OCI-LY7 (cell line): ENCODE results near the gene SCD. TPM values are rescaled to one million over a fixed set of nuclear protein-coding genes. Genes with fewer than 3 reads are reported as not detected.

ENCODE experiments used
- BruUV-seq: library from RNA; stranded (reverse); fragments of 400-500 nt; replicated peaks from 2 replicates; lab custom pipeline; 2021; lab: Mats Ljungman, UMichigan
- CTCF ChIA-PET: fragments of 300-600 bp; sonication (Branson Sonifier 250); formaldehyde crosslinking; loops from one replicate; lab custom pipeline; 2022; ENCODE audit warnings: antibody characterized with exemption; ENCODE audit not compliant: unreplicated experiment; lab: Charles Lee
- POLR2A ChIA-PET: fragments of 300-600 bp; sonication (Branson Sonifier 250); formaldehyde crosslinking; loops from one replicate; lab custom pipeline; 2022; ENCODE audit warnings: antibody characterized with exemption; lab: Charles Lee
- DNase-seq: peaks from one replicate; pipeline ENCODE4 v3.0.0-alpha.2; 2015; ENCODE audit warnings: low spot score
- H2AFZ ChIP-seq: fragments of 200-600 bp; sonication (generic), shearing (Covaris generic); 2 replicates; pipeline ENCODE4 v1.6.1; 2014; ENCODE audit warnings: mild to moderate bottlenecking, antibody characterized with exemption, low read length, moderate library complexity
- H3K27ac ChIP-seq: fragments of 200-600 bp; sonication (generic); 2 replicates; pipeline ENCODE4 v1.5.1; 2014; ENCODE audit warnings: mixed run types, low read depth, mild to moderate bottlenecking, moderate library complexity, low read length, inconsistent platforms; ENCODE audit not compliant: poor library complexity, severe bottlenecking
- H3K36me3 ChIP-seq: fragments of 200-600 bp; sonication (generic); 2 replicates; pipeline ENCODE4 v1.6.1; 2014; ENCODE audit warnings: mild to moderate bottlenecking, antibody characterized with exemption, low read length, moderate library complexity, mixed read lengths; ENCODE audit not compliant: insufficient read depth
- H3K4me1 ChIP-seq: fragments of 200-600 bp; sonication (generic); 2 replicates; pipeline ENCODE4 v1.5.1; 2014; ENCODE audit warnings: mild to moderate bottlenecking, low read length; ENCODE audit not compliant: insufficient read depth, poor library complexity, severe bottlenecking
- H3K4me2 ChIP-seq: fragments of 200-600 bp; sonication (generic); 2 replicates; pipeline ENCODE4 v1.6.1; 2014; ENCODE audit warnings: mild to moderate bottlenecking, low read length
- H3K4me3 ChIP-seq: fragments of 200-600 bp; sonication (generic); 2 replicates; pipeline ENCODE4 v1.5.1; 2014; ENCODE audit warnings: mild to moderate bottlenecking, low read depth, low read length; ENCODE audit not compliant: poor library complexity, severe bottlenecking
- H3K79me2 ChIP-seq: fragments of 200-600 bp; sonication (generic); 2 replicates; pipeline ENCODE4 v1.6.1; 2016; ENCODE audit warnings: low read depth, mild to moderate bottlenecking, low read length, moderate library complexity, mixed read lengths; ENCODE audit not compliant: insufficient read depth
- H3K9me2 ChIP-seq: fragments of 200-600 bp; sonication (generic); 2 replicates; pipeline ENCODE4 v1.6.1; 2016; ENCODE audit warnings: mild to moderate bottlenecking, low read length, mixed read lengths; ENCODE audit not compliant: insufficient read depth
- H3K9me3 ChIP-seq: fragments of 200-600 bp; sonication (generic); 2 replicates; pipeline ENCODE4 v1.6.1; 2014; ENCODE audit warnings: mild to moderate bottlenecking, mixed run types, low read length, mixed read lengths
- H4K20me1 ChIP-seq: fragments of 200-600 bp; sonication (generic); 2 replicates; pipeline ENCODE4 v1.6.1; 2014; ENCODE audit warnings: mild to moderate bottlenecking, antibody characterized with exemption, low read length, moderate library complexity, mixed read lengths; ENCODE audit not compliant: insufficient read depth
- EZH2phosphoT487 ChIP-seq: fragments of 200-600 bp; sonication (generic); IDR thresholded peaks from 2 replicates; pipeline ENCODE4 v1.6.1; 2018; ENCODE audit warnings: low read depth, borderline replicate concordance, mild to moderate bottlenecking, mixed run types, antibody characterized with exemption, low read length, moderate library complexity, mixed read lengths
- intact Hi-C: fragments of 100-400 bp; cut with micrococcal nuclease; formaldehyde crosslinking; loops from one replicate; pipeline ENCODE4 v1.10.0; 2022; ENCODE audit not compliant: unreplicated experiment
- total RNA-seq, 2 experiments: library from RNA; depleted of rRNA in 1 of 2; stranded (reverse); fragments of >200 nt in 1 of 2; shearing (Covaris generic) in 1 of 2; gene quantifications; 2 replicates each; pipeline ENCODE4 v1.2.3, GENCODE V29; 2014 to 2022
- TF ChIP-seq, protein P1 (sequence below): fragments of 200-600 bp; sonication (generic); conservative IDR thresholded peaks from 2 replicates; pipeline ENCODE4 v1.5.1; 2014; ENCODE audit warnings: mild to moderate bottlenecking, antibody characterized with exemption, low read length, moderate library complexity, mixed read lengths

SCD gene
- total RNA-seq, 2 experiments from 2014 or later, result 76.8 to 327 TPM

DNA sequence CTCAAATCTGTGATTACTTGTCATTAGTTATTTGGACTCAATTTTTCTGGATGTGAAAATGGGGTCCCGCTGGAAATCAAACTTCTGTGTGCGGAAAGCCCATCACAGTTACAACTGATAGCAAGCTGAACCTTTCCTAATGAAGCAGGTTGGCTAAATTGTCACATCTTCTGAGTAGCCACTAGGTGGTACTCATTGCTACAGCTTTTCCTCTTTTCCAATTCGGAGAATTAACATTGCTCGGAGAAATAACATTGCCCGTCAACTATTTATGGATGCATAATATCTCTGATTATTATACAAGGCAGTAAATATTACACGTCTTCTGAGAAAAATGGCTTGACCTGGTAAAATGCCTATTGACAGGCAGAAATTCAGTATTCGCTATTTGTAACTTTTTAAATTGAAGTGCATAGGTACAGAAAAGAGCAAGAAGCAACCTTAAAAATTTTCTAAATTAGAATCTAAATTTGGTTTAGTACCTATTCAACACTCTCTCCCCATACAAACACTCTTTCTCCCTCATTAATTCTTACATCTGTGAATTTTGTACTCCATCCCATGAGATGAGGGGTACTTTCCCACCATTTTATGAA, 43.2 kb upstream of the SCD start:
- no TSS peak for BruUV-seq
- Histone ChIP-seq H3K4me3 (no peak overlapping the region), H3K4me1 (no peaks in the 10 kb centered on the region), H3K9me2 (no peaks in the 10 kb centered on the region), H3K27ac (no peak overlapping the region), H3K36me3 (no peaks in the 10 kb centered on the region), H3K9me3 (no peaks in the 10 kb centered on the region), H4K20me1 (no peaks in the 10 kb centered on the region), H2AFZ (no peak overlapping the region), H3K79me2 (no peaks in the 10 kb centered on the region), H3K4me2 (no peak overlapping the region)
- ChIA-PET CTCF (interaction anchor here (0.6 to 1.3 kb wide), 2 partner anchors 128 to 129 kb away, joined by 3 read pairs; no protein-coding TSS in a partner anchor), POLR2A (interaction anchor here (0.6 kb wide), 1 partner anchor 137 kb away, joined by 3 read pairs; no protein-coding TSS in a partner anchor)
- intact Hi-C loops, result loop anchor here (1.0 to 10.0 kb wide), 5 partner anchors 34 to 571 kb away; no protein-coding TSS in a partner anchor
- DNase-seq, result peak; percentile 50
- TF ChIP-seq, protein P1, sequence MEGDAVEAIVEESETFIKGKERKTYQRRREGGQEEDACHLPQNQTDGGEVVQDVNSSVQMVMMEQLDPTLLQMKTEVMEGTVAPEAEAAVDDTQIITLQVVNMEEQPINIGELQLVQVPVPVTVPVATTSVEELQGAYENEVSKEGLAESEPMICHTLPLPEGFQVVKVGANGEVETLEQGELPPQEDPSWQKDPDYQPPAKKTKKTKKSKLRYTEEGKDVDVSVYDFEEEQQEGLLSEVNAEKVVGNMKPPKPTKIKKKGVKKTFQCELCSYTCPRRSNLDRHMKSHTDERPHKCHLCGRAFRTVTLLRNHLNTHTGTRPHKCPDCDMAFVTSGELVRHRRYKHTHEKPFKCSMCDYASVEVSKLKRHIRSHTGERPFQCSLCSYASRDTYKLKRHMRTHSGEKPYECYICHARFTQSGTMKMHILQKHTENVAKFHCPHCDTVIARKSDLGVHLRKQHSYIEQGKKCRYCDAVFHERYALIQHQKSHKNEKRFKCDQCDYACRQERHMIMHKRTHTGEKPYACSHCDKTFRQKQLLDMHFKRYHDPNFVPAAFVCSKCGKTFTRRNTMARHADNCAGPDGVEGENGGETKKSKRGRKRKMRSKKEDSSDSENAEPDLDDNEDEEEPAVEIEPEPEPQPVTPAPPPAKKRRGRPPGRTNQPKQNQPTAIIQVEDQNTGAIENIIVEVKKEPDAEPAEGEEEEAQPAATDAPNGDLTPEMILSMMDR, result peak; percentile 87
- TF ChIP-seq EZH2phosphoT487, result no peak

DNA sequence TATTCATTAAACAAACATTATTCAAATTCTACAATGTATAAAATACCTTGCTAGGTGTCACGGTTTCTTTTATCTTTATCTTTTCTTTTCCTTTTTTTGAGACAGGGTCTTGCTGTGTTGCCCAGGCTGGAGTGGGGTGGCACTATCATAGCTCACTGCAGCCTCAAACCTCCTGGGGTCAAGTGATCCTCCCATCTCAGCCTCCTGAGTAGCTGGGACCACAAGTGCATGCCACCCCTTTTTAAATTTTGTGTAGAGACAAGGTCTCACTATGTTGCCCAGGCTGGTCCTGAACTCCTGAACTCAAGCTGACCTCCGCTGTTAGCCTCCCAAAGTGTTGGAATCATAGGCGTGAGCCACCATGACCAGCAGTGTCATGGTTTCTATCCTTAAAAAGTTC, 42.6 kb upstream of the SCD start:
- Histone ChIP-seq H3K4me3 (no peak overlapping the region), H3K4me1 (no peaks in the 10 kb centered on the region), H3K4me2 (no peak overlapping the region), H3K9me2 (no peaks in the 10 kb centered on the region), H2AFZ (no peak overlapping the region), H3K79me2 (no peaks in the 10 kb centered on the region), H3K36me3 (no peaks in the 10 kb centered on the region), H3K9me3 (no peaks in the 10 kb centered on the region), H3K27ac (no peak overlapping the region), H4K20me1 (no peaks in the 10 kb centered on the region)
- intact Hi-C loops, result loop anchor here (5.0 to 10.0 kb wide), 3 partner anchors 203 to 570 kb away; no protein-coding TSS in a partner anchor
- no TSS peak for BruUV-seq
- DNase-seq, result no peak
- TF ChIP-seq, protein P1, result no peak
- no peak for TF ChIP-seq EZH2phosphoT487
- POLR2A ChIA-PET, result no interaction called here
- CTCF ChIA-PET, result interaction anchor here (1.3 kb wide), 1 partner anchor 128 kb away, joined by 3 read pairs; no protein-coding TSS in a partner anchor

- BruUV-seq, result no TSS peak
- H3K9me2 ChIP-seq, result no peaks in the 10 kb centered on the region
- no peak overlapping the region for H3K4me2 ChIP-seq
- H3K79me2 ChIP-seq, result no peaks in the 10 kb centered on the region
- intact Hi-C loops, result loop anchor here (10.0 kb wide), 2 partner anchors 462 to 568 kb away; no protein-coding TSS in a partner anchor
- POLR2A ChIA-PET, result interaction anchor here (1.1 kb wide), 1 partner anchor 20 kb away, joined by 4 read pairs; no protein-coding TSS in a partner anchor
- no peak overlapping the region for H3K27ac ChIP-seq
- no peak for DNase-seq
- TF ChIP-seq, protein P1, result no peak
- no peak for TF ChIP-seq EZH2phosphoT487
- no peaks in the 10 kb centered on the region for H3K4me1 ChIP-seq
- no peak overlapping the region for H2AFZ ChIP-seq
- no peaks in the 10 kb centered on the region for H3K36me3 ChIP-seq
- H4K20me1 ChIP-seq, result no peaks in the 10 kb centered on the region
- no peak overlapping the region for H3K4me3 ChIP-seq
- no peaks in the 10 kb centered on the region for H3K9me3 ChIP-seq
- CTCF ChIA-PET, result no interaction called here
These were observed 40.2 kb upstream of the SCD start for GRCh38 chr10:100306861-100307260.
